Mammary epithelial cell (primary cell): ENCODE results near the gene KIF3A.

ENCODE experiments used
- EZH2 ChIP-seq: IDR thresholded peaks from 2 replicates; pipeline ENCODE4 v1.6.1; 2012; ENCODE audit warnings: low read length, inconsistent platforms, borderline replicate concordance
- TF ChIP-seq, protein P1 (sequence below), 2 donors: IDR thresholded peaks in 1 of 2; conservative IDR thresholded peaks in 1 of 2; 2 replicates each; pipeline ENCODE4 v1.5.1; 2011 to 2012; ENCODE audit warnings: inconsistent platforms in 2 of 2, low read length in 2 of 2, mild to moderate bottlenecking in 2 of 2, control low read depth in 1 of 2, low read depth in 1 of 2; ENCODE audit not compliant: insufficient read depth in 1 of 2; ENCODE audit errors: extremely low read depth in 1 of 2

DNA sequence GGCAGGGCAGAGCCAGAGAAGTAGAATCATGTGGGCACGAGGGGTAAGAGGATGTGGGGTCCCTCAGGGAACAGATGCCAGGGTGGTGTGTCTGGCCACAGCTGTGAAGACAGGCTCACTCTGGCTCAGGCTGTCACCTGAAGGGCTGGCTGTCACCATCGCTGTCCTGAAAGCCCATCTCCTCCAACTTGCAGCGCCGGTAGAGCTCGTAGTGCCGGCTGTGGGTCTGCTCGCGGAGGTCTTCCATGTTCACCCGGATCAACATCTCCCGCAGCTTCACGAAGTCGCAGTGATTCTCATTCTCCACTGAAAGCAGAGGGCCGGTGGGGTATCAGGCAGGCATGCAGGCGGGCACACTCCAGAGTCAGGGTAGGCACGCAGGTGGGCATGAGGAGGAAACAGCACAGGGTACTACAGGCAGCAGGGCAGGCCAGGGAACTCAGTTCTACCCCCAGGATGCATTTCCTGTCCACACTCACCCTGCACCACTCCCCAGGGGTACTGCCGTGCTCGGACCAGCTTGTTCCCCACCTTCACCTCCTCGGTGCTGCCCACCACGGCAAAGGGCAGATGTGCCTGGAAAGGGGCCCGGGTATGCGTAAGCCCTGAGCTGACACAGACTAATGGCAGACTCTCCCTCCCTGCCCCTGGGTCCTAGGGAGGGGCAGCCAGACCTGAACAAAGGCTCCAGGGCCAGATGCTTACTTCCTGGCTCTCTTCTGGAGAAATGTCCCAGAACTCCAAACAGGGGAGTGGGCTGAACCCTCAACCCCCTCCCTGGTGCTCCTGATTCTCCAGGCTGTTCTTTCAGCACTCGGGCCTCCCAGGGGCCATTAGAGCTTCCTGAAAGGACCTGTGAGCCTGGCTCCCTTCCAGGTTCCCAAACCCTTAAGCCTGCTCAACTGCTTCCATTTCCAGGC lies 24.2 kb upstream of the KIF3A start:
- TF ChIP-seq EZH2 = no peak
- TF ChIP-seq, protein P1, sequence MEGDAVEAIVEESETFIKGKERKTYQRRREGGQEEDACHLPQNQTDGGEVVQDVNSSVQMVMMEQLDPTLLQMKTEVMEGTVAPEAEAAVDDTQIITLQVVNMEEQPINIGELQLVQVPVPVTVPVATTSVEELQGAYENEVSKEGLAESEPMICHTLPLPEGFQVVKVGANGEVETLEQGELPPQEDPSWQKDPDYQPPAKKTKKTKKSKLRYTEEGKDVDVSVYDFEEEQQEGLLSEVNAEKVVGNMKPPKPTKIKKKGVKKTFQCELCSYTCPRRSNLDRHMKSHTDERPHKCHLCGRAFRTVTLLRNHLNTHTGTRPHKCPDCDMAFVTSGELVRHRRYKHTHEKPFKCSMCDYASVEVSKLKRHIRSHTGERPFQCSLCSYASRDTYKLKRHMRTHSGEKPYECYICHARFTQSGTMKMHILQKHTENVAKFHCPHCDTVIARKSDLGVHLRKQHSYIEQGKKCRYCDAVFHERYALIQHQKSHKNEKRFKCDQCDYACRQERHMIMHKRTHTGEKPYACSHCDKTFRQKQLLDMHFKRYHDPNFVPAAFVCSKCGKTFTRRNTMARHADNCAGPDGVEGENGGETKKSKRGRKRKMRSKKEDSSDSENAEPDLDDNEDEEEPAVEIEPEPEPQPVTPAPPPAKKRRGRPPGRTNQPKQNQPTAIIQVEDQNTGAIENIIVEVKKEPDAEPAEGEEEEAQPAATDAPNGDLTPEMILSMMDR (conservative IDR thresholded peaks at IDR 0.05 in 1 of 2, IDR thresholded peaks at IDR 0.05 in 1 of 2; ENCODE audit: extremely low read depth in 1 of 2, insufficient read depth in 1 of 2, low read depth in 1 of 2, low read length in 2 of 2) = no peak
